HG03064 (cell line): ENCODE measurements around the gene PRG3.
"Not testable (repeated sequence)": the region's sequence is repeated elsewhere in the genome, so short reads cannot be mapped to it uniquely, and the experiment has no call there.

Experiments used
- ATAC-seq: cut with Tn5 transposase; IDR thresholded peaks from one replicate; pipeline ENCODE4 v1.9.1; 2021; ENCODE audit warnings: low read depth; ENCODE audit not compliant: unreplicated experiment

PRG3 gene

GRCh38 chr11:57361926-57362325 lies 19.0 kb downstream of the PRG3 start:
- ATAC-seq = no peak

DNA sequence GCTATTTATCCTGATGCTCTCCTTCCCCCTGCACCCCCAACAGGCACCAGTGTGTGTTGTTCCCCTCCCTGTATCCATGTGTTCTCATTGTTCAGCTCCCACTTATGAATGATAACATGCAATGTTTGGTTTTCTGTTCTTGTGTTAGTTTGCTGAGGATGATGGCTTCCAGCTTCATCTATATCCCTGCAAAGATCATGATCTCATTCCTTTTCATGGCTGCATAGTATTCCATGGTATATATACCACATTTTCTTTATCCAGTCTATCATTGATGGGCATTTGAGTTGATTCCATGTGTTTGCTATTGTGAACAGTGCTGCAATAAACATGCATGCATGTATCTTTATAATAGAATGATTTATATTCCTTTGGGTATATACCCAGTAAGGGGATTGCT lies 19.5 kb downstream of the PRG3 start:
- ATAC-seq = not testable (repeated sequence)

GRCh38 chr11:57360991-57361390 lies 20.0 kb downstream of the PRG3 start:
- ATAC-seq = no peak

DNA sequence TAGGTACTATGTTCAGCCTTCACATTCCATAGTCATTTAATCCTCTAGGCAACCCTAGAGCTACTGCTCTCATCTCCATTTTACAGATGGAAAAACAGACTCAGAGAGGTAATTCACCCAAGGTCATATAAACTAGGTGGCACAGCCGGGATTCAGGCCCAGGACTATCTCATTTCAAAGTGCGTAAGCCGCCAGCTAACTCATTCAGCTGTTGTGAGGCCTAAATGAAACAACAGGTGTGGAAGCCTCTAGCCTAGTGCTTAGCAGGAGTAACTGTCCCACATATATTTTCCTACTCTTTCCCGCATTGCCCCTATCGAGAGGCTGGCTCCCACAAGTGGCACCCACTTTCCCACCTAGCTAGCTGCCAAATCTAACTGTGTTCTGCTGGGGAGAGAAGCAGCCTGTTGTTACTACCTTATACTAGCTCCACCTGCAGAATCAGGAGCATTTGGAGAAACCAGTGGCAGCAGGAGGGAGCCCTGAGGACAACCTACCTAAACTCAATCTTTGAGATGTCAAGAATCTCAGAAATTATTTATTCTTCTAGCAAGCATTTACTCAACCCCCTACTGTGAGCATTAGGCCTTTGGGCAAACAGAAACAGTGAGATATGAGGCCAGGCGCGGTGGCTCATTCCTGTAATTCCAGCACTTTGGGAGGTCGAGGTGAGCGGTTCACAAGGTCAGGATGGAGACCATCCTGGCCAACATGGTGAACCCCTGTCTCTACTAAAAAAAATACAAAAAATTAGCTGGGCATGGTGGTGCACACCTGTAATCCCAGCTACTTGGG lies 20.9 kb downstream of the PRG3 start:
- ATAC-seq = no peak

DNA sequence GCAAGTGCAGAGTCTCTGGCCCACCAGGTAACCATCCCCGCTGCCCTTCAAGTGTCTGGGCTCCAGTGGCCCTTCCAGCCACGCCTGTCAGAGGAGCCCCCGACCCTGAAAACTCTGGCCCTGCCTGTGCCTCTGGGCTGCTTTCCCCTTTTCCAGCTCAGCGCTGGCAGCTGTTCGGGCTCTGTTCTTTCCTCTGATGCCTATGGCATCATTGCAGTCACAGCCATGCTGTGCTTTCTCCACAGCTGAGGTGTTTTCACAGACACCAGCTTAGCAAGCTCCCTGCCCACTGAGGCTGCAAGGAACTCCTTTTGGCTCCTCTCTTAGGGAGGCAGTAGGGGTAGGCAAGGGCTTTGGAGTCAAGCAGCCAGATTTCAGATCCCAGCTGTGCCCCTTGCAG lies 21.6 kb downstream of the PRG3 start:
- ATAC-seq = no peak

GRCh38 chr11:57358991-57359390 lies 22.0 kb downstream of the PRG3 start:
- no peak for ATAC-seq

DNA sequence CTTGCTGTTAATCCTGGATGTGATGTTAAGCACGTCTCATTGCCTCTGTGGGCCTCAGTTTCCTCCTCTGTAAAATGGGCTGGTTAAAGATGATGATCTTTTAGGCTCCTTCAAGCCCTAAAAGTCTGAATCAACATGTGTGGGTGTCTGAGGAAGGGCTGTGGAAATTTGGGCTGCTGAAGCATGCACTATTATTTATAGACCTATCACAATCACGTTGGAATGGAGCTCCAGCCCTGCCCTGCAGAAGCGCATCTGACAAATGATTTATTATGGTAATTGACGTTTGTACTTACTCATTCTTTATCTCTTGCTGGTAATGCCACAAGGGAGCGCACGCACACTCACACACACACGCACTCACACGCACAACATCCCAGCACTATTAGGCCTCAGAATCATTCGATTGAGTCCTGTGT lies 22.4 kb downstream of the PRG3 start:
- ATAC-seq = no peak

GRCh38 chr11:57357856-57358255 lies 23.1 kb downstream of the PRG3 start:
- no peak for ATAC-seq

DNA sequence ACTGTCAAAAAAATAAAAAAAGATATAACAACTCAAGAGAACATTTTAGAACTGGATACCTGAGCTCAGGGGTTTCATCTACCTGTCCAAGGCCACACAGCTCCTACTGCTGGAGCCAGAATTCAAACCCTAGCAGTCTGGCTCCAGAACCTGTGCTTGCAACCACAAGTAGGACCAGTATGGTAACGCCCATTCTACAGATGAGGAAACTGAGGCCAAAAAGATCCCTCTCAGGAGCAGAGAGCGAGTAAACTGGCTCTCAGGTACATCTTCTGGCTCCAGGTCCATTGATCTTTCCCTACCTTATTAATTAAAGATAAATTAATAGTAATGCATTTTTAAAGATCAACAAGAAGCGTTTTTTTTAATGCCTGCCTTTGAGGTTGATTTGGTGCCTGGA lies 23.6 kb downstream of the PRG3 start:
- no peak for ATAC-seq

- ATAC-seq = no peak
Measured at GRCh38 chr11:57356268-57356667, 24.7 kb downstream of the PRG3 start.

DNA sequence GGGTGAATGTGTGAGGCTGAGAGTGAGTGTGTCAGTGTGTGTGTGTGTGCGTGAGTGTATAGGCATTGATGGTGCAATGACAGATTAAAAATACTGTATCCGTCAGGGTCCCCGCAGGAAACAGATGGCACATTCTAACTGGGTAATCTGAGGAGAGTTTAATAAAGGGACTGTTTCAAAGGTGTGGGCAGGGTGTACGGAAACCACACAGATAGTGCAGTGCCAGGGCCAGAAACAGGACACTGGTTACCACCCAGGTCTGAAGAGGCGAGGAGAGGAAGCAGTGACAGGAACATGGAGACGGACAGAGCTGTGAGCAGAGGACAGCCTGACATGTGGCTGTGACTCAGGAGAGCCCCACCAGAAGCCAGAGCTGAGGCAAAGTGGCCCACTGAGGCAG lies 26.3 kb downstream of the PRG3 start:
- ATAC-seq = no peak

- no peak for ATAC-seq
Measured at GRCh38 chr11:57353852-57354251, 27.1 kb downstream of the PRG3 start.

- ATAC-seq = no peak
Measured at GRCh38 chr11:57353446-57353845, 27.5 kb downstream of the PRG3 start.

DNA sequence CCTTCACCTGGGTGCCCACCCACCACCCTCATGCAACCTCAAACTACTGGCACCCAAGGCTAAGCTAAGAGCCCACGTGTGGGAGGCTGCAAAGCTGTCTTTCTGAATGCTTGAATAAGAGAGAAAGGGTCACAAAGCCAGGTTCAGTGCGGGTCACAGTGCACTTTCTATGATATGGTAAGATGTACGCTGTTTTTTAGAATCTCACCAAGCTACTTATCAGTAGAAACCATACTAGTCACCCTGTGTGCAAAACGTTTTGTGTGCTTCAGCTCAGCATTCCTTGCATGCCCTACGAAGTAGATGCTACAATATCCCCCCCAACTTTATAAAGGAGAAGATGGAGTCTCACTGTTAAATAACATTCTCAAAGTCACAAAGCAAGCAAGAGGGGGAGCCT lies 27.9 kb downstream of the PRG3 start:
- no peak for ATAC-seq

- no peak for ATAC-seq
Measured at GRCh38 chr11:57349491-57350274, 31.3 kb downstream of the PRG3 start.

- ATAC-seq = no peak
Measured at GRCh38 chr11:57348636-57349313, 32.2 kb downstream of the PRG3 start.

DNA sequence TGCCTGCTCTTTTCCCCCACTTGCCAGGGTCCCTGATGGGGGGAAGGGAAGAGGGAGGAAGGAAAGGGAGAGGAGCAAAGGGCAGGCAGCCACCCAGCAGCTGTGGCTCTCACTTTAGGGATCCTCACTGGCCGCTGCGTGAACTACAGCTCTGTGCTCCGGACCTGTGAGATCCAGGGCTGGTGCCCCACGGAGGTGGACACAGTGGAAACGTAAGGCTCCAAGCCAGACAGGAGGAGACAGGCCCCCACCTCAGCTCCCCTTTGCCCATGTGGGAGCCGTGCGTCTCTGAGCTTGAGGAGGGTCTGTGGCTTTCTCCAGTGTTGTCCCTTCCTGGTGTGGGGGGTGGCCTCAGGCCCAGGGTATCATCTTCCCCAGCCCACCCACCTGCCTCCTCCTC lies 32.9 kb downstream of the PRG3 start:
- ATAC-seq = no peak

GRCh38 chr11:57347336-57347735 lies 33.6 kb downstream of the PRG3 start:
- ATAC-seq = no peak

GRCh38 chr11:57345555-57346211 lies 35.3 kb downstream of the PRG3 start:
- ATAC-seq = no peak

- no peak for ATAC-seq
Measured at GRCh38 chr11:57344826-57345225, 36.1 kb downstream of the PRG3 start.

GRCh38 chr11:57343825-57344224 lies 37.1 kb downstream of the PRG3 start:
- no peak for ATAC-seq
